A549 treated with DMSO at 1 μM for 4 hours (cell line): Measurements from ENCODE around the gene ZNF736. TPM values are rescaled to one million over a fixed set of nuclear protein-coding genes. Genes with fewer than 3 reads are reported as not detected.

Experiments used
- total RNA-seq: library from RNA; stranded (reverse); fragments of 200-300 nt; extraction: Qiagen RNA extraction; gene quantifications from 5 replicates; pipeline ENCODE4 v1.2.3, GENCODE V29; 2022; ENCODE audit warnings: low read depth

Gene ZNF736
- total RNA-seq = 0.01 to 0.10 TPM (median 0.02 TPM) in 4 of 5 replicates, not detected in the other

GRCh38 chr7:64313740-64314491, at the start of gene ZNF736:
Gene ZNF736 (plus strand): TSS chr7:64313961. CDS start chr7:64314151, 190 bp downstream.

Other genes with a start within 250 kb of the ZNF736 start
- not detected in 5 replicates for gene ZNF735, start 106.8 kb upstream of the ZNF736 start, total RNA-seq
- not detected in 5 replicates for gene ZNF679, start 85.5 kb upstream of the ZNF736 start, total RNA-seq
- 2.5 to 3.3 TPM (median 2.9 TPM) in 5 replicates for gene ZNF680, start 249.1 kb downstream of the ZNF736 start, total RNA-seq